Ovary (tissue), 9 donors: Measurements from ENCODE around the gene KLHL17. TPM values are rescaled to one million over a fixed set of nuclear protein-coding genes. Genes with fewer than 3 reads are reported as not detected.

Experiments
- DNase-seq, 5 donors: peaks; one replicate each; pipeline ENCODE4 v3.0.0-alpha.2; 2019 to 2020
- H3K27ac ChIP-seq, 2 donors: fragments of 200-600 bp; one replicate each; pipeline versions ENCODE4 v1.5.1 to v1.8.0; 2019 to 2022
- H3K27me3 ChIP-seq: fragments of 200-600 bp; one replicate; pipeline ENCODE4 v1.8.0; 2022
- H3K36me3 ChIP-seq: fragments of 200-600 bp; sonication (generic); one replicate; pipeline ENCODE4 v1.5.1; 2019
- H3K4me1 ChIP-seq: one replicate; pipeline ENCODE4 v1.8.1; 2013; ENCODE audit warnings: mild to moderate bottlenecking, moderate library complexity; ENCODE audit not compliant: insufficient read depth
- H3K4me3 ChIP-seq: fragments of 200-600 bp; sonication (generic); one replicate; pipeline ENCODE4 v1.5.1; 2017
- H3K9me3 ChIP-seq, 2 donors: fragments of 200-600 bp in 1 of 2; sonication (generic) in 1 of 2; one replicate each; pipeline versions ENCODE4 v1.5.1 to v1.8.1; 2013 to 2019; ENCODE audit warnings: mild to moderate bottlenecking in 1 of 2, moderate library complexity in 1 of 2
- EP300 ChIP-seq: sonication (generic); formaldehyde crosslinking; IDR thresholded peaks from one replicate; pipeline ENCODE4 v1.6.1; 2017; ENCODE audit warnings: antibody characterized with exemption
- POLR2A ChIP-seq: fragments of 450-650 bp; IDR thresholded peaks from one replicate; pipeline ENCODE4 v1.6.1; 2017; ENCODE audit warnings: antibody characterized with exemption, mild to moderate bottlenecking, moderate library complexity
- WGBS, 3 donors: extraction: QIAGEN DNeasy Blood & Tissue Kit in 1 of 3; methylation state at CpG; one replicate each; pipeline versions ENCODE4 v1.1.5 to v1.1.7; 2013 to 2017; 5-methylcytosine and 5-hydroxymethylcytosine counted together
- intact Hi-C, 4 donors: fragments of 100-400 bp; cut with DNase I; formaldehyde crosslinking; loops; one replicate each; pipeline versions ENCODE4 v1.11.0 to v1.15.1; 2022 to 2023
- polyA plus RNA-seq, 2 donors: library from polyadenylated mRNA; stranded (reverse); fragments of 200-250 nt in 1 of 2; fragments of 350-450 nt in 1 of 2; fragmentation: Illumina TruSeq in 1 of 2; extraction: RNeasy Lipid Tissue Mini Kit (QIAGEN cat#74804) in 1 of 2; gene quantifications; one replicate each; pipeline ENCODE4 v1.2.3, GENCODE V29; 2013 to 2014
- total RNA-seq, 7 donors: library from RNA; depleted of rRNA in 2 of 7; stranded (reverse); fragments of >200 nt in 2 of 7; fragmentation: NEBNext Ultra II Directional in 3 of 7; extraction: Animal tissue kit (Norgen Biotek cat#: 25700) in 3 of 7; gene quantifications; one replicate each; pipeline versions ENCODE4 v1.1.0 to v1.2.4, GENCODE V29; 2016 to 2023
- TF ChIP-seq, protein P1 (sequence below), 3 donors: fragments of 450-650 bp in 2 of 3; fragments of 200-600 bp in 1 of 3; IDR thresholded peaks; one replicate each; pipeline versions ENCODE4 v1.5.1 to v1.8.0; 2016 to 2022; ENCODE audit warnings: antibody characterized with exemption in 3 of 3, mild to moderate bottlenecking in 1 of 3
- donor health status: DM: no; HTN: no; CAD: no; lungs with moderate emphysema.
- donor health status: DM: no; HTN: no; CAD: no.
- donor health status: Bipolar disorder and iron deficiency.
- donor health status: DM: yes; HTN: yes; CAD: no.
- donor health status: DM: no; HTN: no; CAD: no.
- donor health status: DM: yes; HTN: yes; CAD: no.

KLHL17 gene
- total and polyA plus RNA-seq, 9 donors, result 0.13 to 6.7 (median 2.1) TPM

DNA sequence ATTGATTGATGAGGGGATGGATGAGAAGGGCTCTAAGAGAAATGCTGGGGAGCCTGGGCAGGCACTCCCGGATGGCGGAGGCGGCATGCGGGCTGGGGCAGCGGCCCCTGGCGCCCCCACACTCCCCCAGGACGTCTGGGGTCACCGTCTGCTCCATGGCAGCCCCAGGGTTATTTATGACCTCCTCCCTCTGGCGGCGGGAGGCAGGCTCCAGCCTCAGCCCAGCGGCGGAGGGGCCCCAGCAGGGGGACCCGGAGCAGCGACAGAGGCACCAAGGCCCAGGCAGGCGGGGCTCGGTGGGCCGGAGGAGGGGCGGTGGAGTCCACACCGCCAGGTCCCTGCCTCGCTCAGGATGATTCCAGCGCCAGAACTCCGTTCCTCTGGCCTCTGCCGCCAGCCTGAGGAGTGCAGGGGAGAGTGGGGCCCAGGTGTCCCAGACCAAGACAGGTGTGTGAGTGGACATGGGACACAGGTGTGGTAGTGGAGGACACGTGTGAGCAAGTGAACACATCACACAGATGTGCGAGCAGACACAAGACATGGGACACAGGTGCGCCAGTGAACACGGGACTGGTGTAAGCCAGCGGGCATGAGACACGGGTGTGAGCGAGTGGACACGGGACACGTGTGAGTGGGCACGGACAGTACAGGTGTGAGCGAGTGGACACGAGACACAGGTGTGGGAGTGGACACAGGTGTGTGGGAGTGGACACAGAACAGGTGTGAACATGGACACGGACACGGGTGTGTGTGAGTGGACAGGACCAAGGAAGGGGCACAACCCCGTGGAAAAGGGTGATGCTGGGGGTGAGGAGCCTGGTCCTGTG lies 39.2 kb upstream of the KLHL17 start:
- peaks cover 2% of the 10 kb centered on the region for H3K27me3 ChIP-seq
- TF ChIP-seq EP300 (no peak), POLR2A (no peak)
- TF ChIP-seq, protein P1, sequence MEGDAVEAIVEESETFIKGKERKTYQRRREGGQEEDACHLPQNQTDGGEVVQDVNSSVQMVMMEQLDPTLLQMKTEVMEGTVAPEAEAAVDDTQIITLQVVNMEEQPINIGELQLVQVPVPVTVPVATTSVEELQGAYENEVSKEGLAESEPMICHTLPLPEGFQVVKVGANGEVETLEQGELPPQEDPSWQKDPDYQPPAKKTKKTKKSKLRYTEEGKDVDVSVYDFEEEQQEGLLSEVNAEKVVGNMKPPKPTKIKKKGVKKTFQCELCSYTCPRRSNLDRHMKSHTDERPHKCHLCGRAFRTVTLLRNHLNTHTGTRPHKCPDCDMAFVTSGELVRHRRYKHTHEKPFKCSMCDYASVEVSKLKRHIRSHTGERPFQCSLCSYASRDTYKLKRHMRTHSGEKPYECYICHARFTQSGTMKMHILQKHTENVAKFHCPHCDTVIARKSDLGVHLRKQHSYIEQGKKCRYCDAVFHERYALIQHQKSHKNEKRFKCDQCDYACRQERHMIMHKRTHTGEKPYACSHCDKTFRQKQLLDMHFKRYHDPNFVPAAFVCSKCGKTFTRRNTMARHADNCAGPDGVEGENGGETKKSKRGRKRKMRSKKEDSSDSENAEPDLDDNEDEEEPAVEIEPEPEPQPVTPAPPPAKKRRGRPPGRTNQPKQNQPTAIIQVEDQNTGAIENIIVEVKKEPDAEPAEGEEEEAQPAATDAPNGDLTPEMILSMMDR (IDR thresholded peaks at IDR 0.05), result peak in 2 of 3 donors; percentile 25 to 48
- H3K4me1 ChIP-seq, result peaks cover 18% of the 10 kb centered on the region
- no peak overlapping the region for H3K4me3 ChIP-seq
- no peaks in the 10 kb centered on the region for H3K9me3 ChIP-seq
- H3K27ac ChIP-seq, result no peak overlapping the region
- H3K36me3 ChIP-seq, result no peaks in the 10 kb centered on the region
- WGBS, 3 donors, result 11 to 23% (median 14%) methylated on average over 30 to 38 of the region's 38 CpGs
- intact Hi-C loops, result no loop called here
- DNase-seq, result peak; percentile 52 to 79 (median 64)

- peak; percentile 69 to 86 (median 82) for DNase-seq
- H3K36me3 ChIP-seq, result no peaks in the 10 kb centered on the region
- 2 to 10% (median 4%) methylated on average over 23 to 72 of the region's 72 CpGs for WGBS, 3 donors
- TF ChIP-seq, protein P1 (IDR thresholded peaks at IDR 0.05), result no peak
- TF ChIP-seq POLR2A, result no peak
- H3K9me3 ChIP-seq, result no peaks in the 10 kb centered on the region
- H3K4me1 ChIP-seq, result peaks cover 15% of the 10 kb centered on the region
- peaks cover 2% of the 10 kb centered on the region for H3K27me3 ChIP-seq
- intact Hi-C loops, result no loop called here
- H3K27ac ChIP-seq, result no peak within 1 kb of the TSS
- peak within 1 kb of the TSS; percentile 38 for H3K4me3 ChIP-seq
Observed at GRCh38 chr1:923131-923990, 37.0 kb upstream of the KLHL17 start, which contains the start of gene SAMD11. SAMD11 (plus strand) TSS chr1:923923; CDS start chr1:924432, 509 bp downstream.

DNA sequence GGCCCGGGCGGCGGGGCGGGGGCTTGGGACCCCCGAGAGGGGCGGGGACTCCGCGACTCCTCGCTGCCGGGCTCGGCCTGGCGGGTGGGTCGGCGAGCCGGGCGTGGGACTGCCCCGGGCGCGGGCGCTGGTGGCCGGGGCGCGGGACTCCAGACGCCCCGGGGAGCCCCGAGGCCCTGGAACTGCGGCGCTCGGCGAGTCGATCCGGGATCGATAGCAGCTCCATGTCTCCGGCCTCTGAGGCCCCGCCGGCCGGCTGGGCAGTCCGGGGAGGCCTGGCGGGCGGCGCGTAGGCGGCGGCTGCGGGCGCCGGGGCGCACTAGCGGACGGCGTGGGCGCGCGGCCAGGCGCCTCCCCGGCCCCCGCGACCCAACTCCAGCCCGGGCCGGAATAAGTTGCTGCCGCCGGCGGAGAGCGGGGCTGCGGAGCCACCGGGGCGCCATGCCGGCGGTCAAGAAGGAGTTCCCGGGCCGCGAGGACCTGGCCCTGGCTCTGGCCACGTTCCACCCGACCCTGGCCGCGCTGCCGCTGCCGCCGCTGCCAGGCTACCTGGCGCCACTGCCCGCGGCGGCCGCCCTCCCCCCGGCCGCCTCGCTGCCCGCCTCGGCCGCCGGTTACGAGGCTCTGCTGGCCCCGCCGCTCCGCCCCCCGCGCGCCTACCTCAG lies 36.3 kb upstream of the KLHL17 start:
- intact Hi-C loops, result no loop called here
- Histone ChIP-seq H3K27ac (no peak overlapping the region), H3K9me3 (no peaks in the 10 kb centered on the region), H3K4me3 (peak overlapping the region; percentile 38), H3K36me3 (no peaks in the 10 kb centered on the region), H3K4me1 (peaks cover 15% of the 10 kb centered on the region), H3K27me3 (peaks cover 2% of the 10 kb centered on the region)
- TF ChIP-seq, protein P1 (IDR thresholded peaks at IDR 0.05), result no peak
- TF ChIP-seq EP300 (no peak), POLR2A (no peak)
- WGBS, 3 donors, result 0 to 2% (median 1%) methylated on average over 15 to 98 of the region's 98 CpGs
- DNase-seq, result no peak
